ENCODE data around the gene SPATS1.

- TF ChIP-seq CTCF (IDR thresholded peaks at IDR 0.05) (no peak), POLR2A (IDR thresholded peaks at IDR 0.05) (no peak)
Observed at GRCh38 chr6:44349904-44350649, 7.6 kb downstream of the SPATS1 start.

Data from esophagus squamous epithelium (tissue), 4 donors.